B cell (primary cell): ENCODE data around the gene UNC5C. TPM values are rescaled to one million over a fixed set of nuclear protein-coding genes. Genes with fewer than 3 reads are reported as not detected.

ENCODE experiments used
- ATAC-seq: fragments of 200-7000 bp; cut with Tn5 transposase; one replicate; pipeline ENCODE4 v1.10.0; 2021; ENCODE audit warnings: low read depth, mild to moderate bottlenecking, moderate number of reproducible peaks, moderate library complexity
- CTCF ChIA-PET: fragments of 350-600 bp; sonication (Branson Sonifier 250); formaldehyde crosslinking; loops from one replicate; lab custom pipeline; 2021; ENCODE audit warnings: antibody characterized with exemption, inconsistent platforms; lab: Charles Lee
- POLR2A ChIA-PET: fragments of 350-600 bp; sonication (Branson Sonifier 250); formaldehyde crosslinking; loops from one replicate; lab custom pipeline; 2021; ENCODE audit warnings: antibody characterized with exemption; lab: Charles Lee
- DNase-seq: peaks from one replicate; pipeline ENCODE4 v3.0.0; 2013
- H2AFZ ChIP-seq: 2 replicates; pipeline ENCODE4 v1.6.1; 2012; ENCODE audit warnings: mild to moderate bottlenecking, low read depth, low read length; ENCODE audit not compliant: insufficient read depth, poor library complexity, severe bottlenecking
- H3K27ac ChIP-seq, 2 donors: 1 replicate in 1 of 2; 2 replicates in 1 of 2; pipeline ENCODE4 v1.5.1; 2012 to 2013; ENCODE audit warnings: low read length in 2 of 2, mild to moderate bottlenecking in 2 of 2, moderate library complexity in 1 of 2
- H3K27me3 ChIP-seq, 4 experiments: fragments of 200-600 bp in 1 of 4; sonication (generic) in 1 of 4; replicated peaks in 1 of 4; 1 replicate in 2 of 4; 2 replicates in 2 of 4; pipeline versions ENCODE4 v1.6.1 to v1.7.0; 2013 to 2016; ENCODE audit warnings: low read length in 3 of 4, mild to moderate bottlenecking in 2 of 4, mixed read lengths in 1 of 4, moderate library complexity in 1 of 4; ENCODE audit not compliant: insufficient read depth in 4 of 4, control insufficient read depth in 3 of 4; ENCODE audit errors: control extremely low read depth in 1 of 4
- H3K36me3 ChIP-seq, 2 experiments: replicated peaks in 1 of 2; 1 replicate in 1 of 2; 2 replicates in 1 of 2; pipeline versions ENCODE4 v1.6.1 to v1.7.1; 2013; ENCODE audit warnings: low read length in 1 of 2; ENCODE audit not compliant: insufficient read depth in 2 of 2, control insufficient read depth in 1 of 2; ENCODE audit errors: control extremely low read depth in 1 of 2, extremely low read depth in 1 of 2
- H3K4me1 ChIP-seq, 2 donors: fragments of 200-600 bp in 1 of 2; sonication (generic) in 1 of 2; 1 replicate in 1 of 2; 2 replicates in 1 of 2; pipeline versions ENCODE4 v1.5.1 to v1.6.1; 2013 to 2017; ENCODE audit warnings: low read length in 2 of 2; ENCODE audit not compliant: control insufficient read depth in 2 of 2, insufficient read depth in 2 of 2
- H3K4me2 ChIP-seq: replicated peaks from 2 replicates; pipeline ENCODE3; 2012; ENCODE audit warnings: mild to moderate bottlenecking, low read depth, low read length; ENCODE audit not compliant: poor library complexity, severe bottlenecking
- H3K4me3 ChIP-seq, 5 experiments: fragments of 200-600 bp in 1 of 5; sonication (generic) in 1 of 5; 1 replicate in 3 of 5; 2 replicates in 2 of 5; pipeline versions ENCODE4 v1.5.1 to v1.7.0; 2011 to 2016; ENCODE audit warnings: low read length in 4 of 5, mild to moderate bottlenecking in 4 of 5, low read depth in 2 of 5, control low read depth in 1 of 5, moderate library complexity in 1 of 5; ENCODE audit not compliant: insufficient read depth in 1 of 5; ENCODE audit errors: control extremely low read depth in 1 of 5, extremely low read depth in 1 of 5
- H3K79me2 ChIP-seq: fragments of 200-600 bp; sonication (generic); one replicate; pipeline ENCODE4 v1.6.0; 2016; ENCODE audit warnings: low read length; ENCODE audit not compliant: control insufficient read depth, insufficient read depth
- H3K9ac ChIP-seq: fragments of 200-600 bp; sonication (generic); 2 replicates; pipeline ENCODE4 v1.6.1; 2017; ENCODE audit warnings: mild to moderate bottlenecking, low read length, moderate library complexity
- H3K9me3 ChIP-seq, 3 donors: one replicate each; pipeline versions ENCODE4 v1.6.1 to v1.7.1; 2013; ENCODE audit warnings: low read length in 2 of 3; ENCODE audit not compliant: control insufficient read depth in 2 of 3, insufficient read depth in 1 of 3; ENCODE audit errors: control extremely low read depth in 1 of 3
- H4K20me1 ChIP-seq: 2 replicates; pipeline ENCODE4 v1.6.0; 2012; ENCODE audit warnings: mild to moderate bottlenecking, low read length; ENCODE audit not compliant: insufficient read depth, control insufficient read depth, poor library complexity, severe bottlenecking
- H3K27ac Mint-ChIP-seq: one replicate; pipeline ENCODE4 v1.8.0; 2021; ENCODE audit warnings: mixed read lengths
- H3K27me3 Mint-ChIP-seq: one replicate; pipeline ENCODE4 v1.8.0; 2021; ENCODE audit warnings: mixed read lengths
- H3K4me1 Mint-ChIP-seq: one replicate; pipeline ENCODE4 v1.8.0; 2021; ENCODE audit warnings: mixed read lengths
- H3K4me3 Mint-ChIP-seq: one replicate; pipeline ENCODE4 v1.8.0; 2021; ENCODE audit warnings: mixed read lengths
- H3K9me3 Mint-ChIP-seq: one replicate; pipeline ENCODE4 v1.8.0; 2022; ENCODE audit warnings: mixed read lengths; ENCODE audit not compliant: insufficient read depth
- EZH2 ChIP-seq: IDR thresholded peaks from 2 replicates; pipeline ENCODE4 v1.6.1; 2012; ENCODE audit warnings: borderline replicate concordance, low read depth, mild to moderate bottlenecking, moderate library complexity, low read length; ENCODE audit not compliant: insufficient read depth, poor library complexity, severe bottlenecking
- WGBS: methylation state at CpG from one replicate; pipeline ENCODE4 v1.1.5; 2013; ENCODE audit warnings: missing lambda C conversion rate; ENCODE audit not compliant: insufficient coverage; 5-methylcytosine and 5-hydroxymethylcytosine counted together
- intact Hi-C: fragments of 100-400 bp; cut with micrococcal nuclease; formaldehyde crosslinking; loops from one replicate; pipeline ENCODE4 v1.10.0; 2022
- polyA plus RNA-seq: library from polyadenylated mRNA; depleted of rRNA; stranded (reverse); fragments of >200 nt; gene quantifications from 2 replicates; pipeline ENCODE4 v1.2.3, GENCODE V29; 2012
- total RNA-seq, 2 donors: library from RNA; stranded (reverse); fragments of 120-200 nt in 1 of 2; gene quantifications; 1 replicate in 1 of 2; 2 replicates in 1 of 2; pipeline versions ENCODE4 v1.2.3 to v1.2.4, GENCODE V29; 2013 to 2022
- TF ChIP-seq, protein P1 (sequence below): fragments of 200-600 bp; IDR thresholded peaks from one replicate; pipeline ENCODE4 v1.8.0; 2022; ENCODE audit warnings: antibody characterized with exemption, mild to moderate bottlenecking

Gene UNC5C
- total and polyA plus RNA-seq, 2 donors (not counting 1 experiment from before 2014, with no cell fraction given) = not detected

- intact Hi-C loops = no loop called here
- no peaks in the 10 kb centered on the region for H3K79me2 ChIP-seq
- H3K36me3 ChIP-seq = no peaks in the 10 kb centered on the region
- H3K4me3 ChIP-seq = no peak overlapping the region
- no peak for DNase-seq
- no peaks in the 10 kb centered on the region for H3K27me3 ChIP-seq
- H3K4me1 ChIP-seq = no peaks in the 10 kb centered on the region
- TF ChIP-seq, protein P1, sequence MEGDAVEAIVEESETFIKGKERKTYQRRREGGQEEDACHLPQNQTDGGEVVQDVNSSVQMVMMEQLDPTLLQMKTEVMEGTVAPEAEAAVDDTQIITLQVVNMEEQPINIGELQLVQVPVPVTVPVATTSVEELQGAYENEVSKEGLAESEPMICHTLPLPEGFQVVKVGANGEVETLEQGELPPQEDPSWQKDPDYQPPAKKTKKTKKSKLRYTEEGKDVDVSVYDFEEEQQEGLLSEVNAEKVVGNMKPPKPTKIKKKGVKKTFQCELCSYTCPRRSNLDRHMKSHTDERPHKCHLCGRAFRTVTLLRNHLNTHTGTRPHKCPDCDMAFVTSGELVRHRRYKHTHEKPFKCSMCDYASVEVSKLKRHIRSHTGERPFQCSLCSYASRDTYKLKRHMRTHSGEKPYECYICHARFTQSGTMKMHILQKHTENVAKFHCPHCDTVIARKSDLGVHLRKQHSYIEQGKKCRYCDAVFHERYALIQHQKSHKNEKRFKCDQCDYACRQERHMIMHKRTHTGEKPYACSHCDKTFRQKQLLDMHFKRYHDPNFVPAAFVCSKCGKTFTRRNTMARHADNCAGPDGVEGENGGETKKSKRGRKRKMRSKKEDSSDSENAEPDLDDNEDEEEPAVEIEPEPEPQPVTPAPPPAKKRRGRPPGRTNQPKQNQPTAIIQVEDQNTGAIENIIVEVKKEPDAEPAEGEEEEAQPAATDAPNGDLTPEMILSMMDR = no peak
- no peak for TF ChIP-seq EZH2
- ATAC-seq = no peak
- ChIA-PET POLR2A (no interaction called here), CTCF (no interaction called here)
- 92% methylated on average over 5 of the region's 8 CpGs for WGBS
- Mint-ChIP-seq H3K27ac (no peak overlapping the region), H3K4me3 (no peak overlapping the region), H3K4me1 (no peaks in the 10 kb centered on the region), H3K9me3 (no peaks in the 10 kb centered on the region), H3K27me3 (no peaks in the 10 kb centered on the region)
- H4K20me1 ChIP-seq = no peaks in the 10 kb centered on the region
- H2AFZ ChIP-seq = no peak overlapping the region
- H3K9me3 ChIP-seq = no peaks in the 10 kb centered on the region
- no peak overlapping the region for H3K9ac ChIP-seq
- H3K4me2 ChIP-seq = no peak overlapping the region
- H3K27ac ChIP-seq = no peak overlapping the region
Measured at GRCh38 chr4:95213366-95213765, 335.4 kb downstream of the UNC5C start.

- 92% methylated on average over 8 of the region's 8 CpGs for WGBS
- no peak overlapping the region for H2AFZ ChIP-seq
- no peak for TF ChIP-seq EZH2
- TF ChIP-seq, protein P1 = no peak
- H3K9ac ChIP-seq = no peak overlapping the region
- H3K9me3 ChIP-seq = no peaks in the 10 kb centered on the region
- Mint-ChIP-seq H3K27me3 (no peaks in the 10 kb centered on the region), H3K9me3 (no peaks in the 10 kb centered on the region), H3K27ac (no peak overlapping the region), H3K4me3 (no peak overlapping the region), H3K4me1 (no peaks in the 10 kb centered on the region)
- no peaks in the 10 kb centered on the region for H3K27me3 ChIP-seq
- ATAC-seq (no peak), DNase-seq (no peak)
- H3K4me1 ChIP-seq = no peaks in the 10 kb centered on the region
- ChIA-PET POLR2A (no interaction called here), CTCF (no interaction called here)
- no peaks in the 10 kb centered on the region for H3K36me3 ChIP-seq
- no peak overlapping the region for H3K4me3 ChIP-seq
- intact Hi-C loops = no loop called here
- no peak overlapping the region for H3K27ac ChIP-seq
- H3K4me2 ChIP-seq = no peak overlapping the region
- no peaks in the 10 kb centered on the region for H3K79me2 ChIP-seq
- H4K20me1 ChIP-seq = no peaks in the 10 kb centered on the region
Measured at GRCh38 chr4:95212692-95213091, 336.1 kb downstream of the UNC5C start.
